ENCODE data around the gene TMEM97.
"Not testable (repeated sequence)": the region's sequence is repeated elsewhere in the genome, so short reads cannot be mapped to it uniquely, and the experiment has no call there.

TMEM97 gene

GRCh38 chr17:28318759-28319597 is at the start of gene TMEM97:
TMEM97 (plus strand) TSS chr17:28319200; CDS start chr17:28319240, 40 bp downstream.
- DNase-seq = peak; percentile 95

- DNase-seq = no peak
Observed at GRCh38 chr17:28270055-28270454, 48.9 kb upstream of the TMEM97 start.

GRCh38 chr17:28270926-28271325 is 48.1 kb upstream of the TMEM97 start:
- no peak for DNase-seq

GRCh38 chr17:28271431-28271830 is 47.6 kb upstream of the TMEM97 start:
- DNase-seq = no peak

DNA sequence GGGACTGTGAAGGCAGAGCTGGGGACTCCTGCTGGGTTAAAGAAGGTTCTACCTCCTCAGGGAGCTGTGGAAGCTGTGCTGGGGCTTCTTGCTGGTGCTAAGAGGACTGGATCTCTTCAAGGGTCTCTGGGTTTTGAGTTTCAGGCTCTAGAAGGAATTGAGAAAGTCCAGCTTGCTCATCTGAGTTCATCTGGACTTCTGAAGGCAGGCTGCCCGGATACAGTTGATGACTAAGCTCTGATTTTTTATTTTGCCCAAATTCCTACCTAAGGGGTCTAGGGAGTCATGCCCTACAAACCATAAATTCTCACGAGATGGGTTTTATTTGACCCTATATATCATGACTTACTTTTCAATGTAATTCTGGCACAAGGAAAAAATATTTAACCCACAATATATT is 46.8 kb upstream of the TMEM97 start:
- DNase-seq = no peak

DNA sequence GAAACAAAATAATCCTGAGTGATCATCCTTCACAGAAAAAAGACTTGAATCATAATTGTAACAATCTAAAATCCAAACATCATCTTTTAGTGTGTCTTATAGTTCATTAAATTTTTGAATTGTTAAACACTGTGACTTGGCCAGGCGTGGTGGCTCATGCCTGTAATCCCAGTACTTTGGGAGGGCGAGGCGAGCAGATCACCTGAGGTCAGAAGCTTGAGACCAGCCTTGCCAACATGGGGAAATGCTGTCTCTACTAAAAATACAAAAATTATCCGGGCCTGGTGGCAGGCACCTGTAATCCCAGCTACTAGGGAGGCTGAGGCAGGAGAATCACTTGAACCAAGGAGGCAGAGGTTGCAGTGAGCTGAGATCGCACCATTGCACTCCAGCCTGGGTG is 45.7 kb upstream of the TMEM97 start:
- not testable (repeated sequence) for DNase-seq

DNA sequence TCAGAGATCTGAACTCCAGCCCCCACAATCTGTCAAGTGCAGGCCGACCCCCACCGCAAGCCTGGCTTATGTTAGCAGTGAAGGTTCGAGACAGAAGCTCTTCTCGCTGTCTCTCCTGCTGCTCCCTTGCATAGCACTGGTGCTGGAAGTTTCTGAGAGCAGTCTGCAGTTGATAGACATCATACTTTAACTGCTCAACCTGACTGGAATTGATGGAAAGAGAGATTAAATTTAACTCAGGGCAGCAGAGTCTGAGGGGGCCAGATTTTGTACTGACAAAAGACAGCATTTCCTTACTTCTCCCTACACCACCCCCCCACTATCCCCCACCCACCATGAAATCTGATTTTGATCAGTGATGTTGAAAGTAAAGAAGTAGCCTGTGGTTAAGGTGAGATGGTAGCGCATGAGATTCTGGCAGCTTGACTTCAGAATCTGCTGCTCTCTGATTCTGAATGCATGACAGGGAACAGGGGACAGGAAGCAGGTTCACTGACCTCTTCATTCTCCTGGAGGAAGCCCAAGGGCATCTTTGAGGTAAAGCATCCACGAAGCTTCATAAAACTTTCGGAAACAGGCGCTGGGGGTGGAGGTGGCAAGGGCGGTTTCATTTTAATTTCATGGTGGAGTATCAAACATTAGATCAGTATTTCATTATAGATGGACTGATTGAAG is 44.3 kb upstream of the TMEM97 start:
- no peak for DNase-seq

DNA sequence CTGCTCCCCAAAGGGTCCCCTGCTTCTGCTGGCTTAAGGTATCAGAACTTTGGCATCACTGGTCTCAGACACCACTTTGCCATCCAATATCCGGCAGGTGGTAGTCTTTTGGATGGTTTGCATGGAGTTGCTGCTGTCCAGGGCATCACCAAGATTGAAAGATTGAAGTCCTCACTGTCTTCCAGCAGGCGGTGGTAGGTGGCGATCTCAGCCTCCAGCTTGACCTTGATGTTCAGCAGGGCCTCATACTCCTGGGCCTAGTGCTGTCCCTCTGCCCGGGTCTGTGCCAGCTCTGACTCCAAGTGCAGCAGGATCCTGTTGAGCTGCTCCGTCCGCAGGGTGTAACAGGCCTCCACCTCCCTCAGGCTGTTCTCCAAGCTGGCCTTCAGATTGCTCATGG is 43.0 kb upstream of the TMEM97 start:
- no peak for DNase-seq

- no peak for DNase-seq
Observed at GRCh38 chr17:28279411-28279810, 39.6 kb upstream of the TMEM97 start.

- no peak for DNase-seq
Observed at GRCh38 chr17:28280826-28281225, 38.2 kb upstream of the TMEM97 start.

DNA sequence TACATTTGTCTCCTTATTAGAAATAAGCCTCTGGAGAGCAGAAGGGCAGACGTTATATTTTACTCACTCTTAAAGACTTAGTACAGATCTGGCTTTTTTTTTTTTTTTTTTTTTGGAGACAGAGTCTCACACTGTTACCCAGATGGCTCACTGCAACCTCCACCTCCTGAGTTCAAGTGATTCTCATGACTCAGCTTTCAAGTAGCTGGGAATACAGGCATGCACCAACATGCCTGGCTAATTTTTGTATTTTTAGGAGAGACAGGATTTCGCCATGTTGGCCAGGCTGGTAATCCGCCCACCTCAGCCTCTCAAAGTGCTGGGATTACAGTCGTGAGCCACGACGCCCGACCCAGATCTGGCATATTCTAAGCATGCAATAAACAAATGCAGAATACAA is 36.4 kb upstream of the TMEM97 start:
- no peak for DNase-seq

DNA sequence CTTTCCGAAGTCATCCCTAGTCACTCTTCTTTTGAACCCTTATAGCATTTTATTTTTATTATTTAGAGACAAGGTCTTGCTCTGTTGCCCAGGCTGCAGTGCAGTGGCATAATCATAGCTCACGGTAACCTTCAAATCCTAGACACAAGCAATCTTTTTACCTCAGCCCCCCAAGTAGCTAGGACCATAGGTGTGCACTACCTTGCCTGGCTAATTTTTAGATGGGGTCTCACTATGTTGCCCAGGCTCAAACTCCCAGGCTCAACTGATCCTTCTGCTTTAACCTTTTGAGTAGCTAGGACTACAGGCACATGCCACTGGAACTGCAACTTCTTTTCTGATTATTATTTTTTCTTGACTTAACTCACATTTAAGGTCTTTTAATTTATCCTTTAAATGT is 33.0 kb upstream of the TMEM97 start:
- DNase-seq = no peak

- DNase-seq = no peak
Observed at GRCh38 chr17:28290703-28291102, 28.3 kb upstream of the TMEM97 start.

GRCh38 chr17:28291780-28292330 is 27.1 kb upstream of the TMEM97 start:
- DNase-seq = no peak

DNA sequence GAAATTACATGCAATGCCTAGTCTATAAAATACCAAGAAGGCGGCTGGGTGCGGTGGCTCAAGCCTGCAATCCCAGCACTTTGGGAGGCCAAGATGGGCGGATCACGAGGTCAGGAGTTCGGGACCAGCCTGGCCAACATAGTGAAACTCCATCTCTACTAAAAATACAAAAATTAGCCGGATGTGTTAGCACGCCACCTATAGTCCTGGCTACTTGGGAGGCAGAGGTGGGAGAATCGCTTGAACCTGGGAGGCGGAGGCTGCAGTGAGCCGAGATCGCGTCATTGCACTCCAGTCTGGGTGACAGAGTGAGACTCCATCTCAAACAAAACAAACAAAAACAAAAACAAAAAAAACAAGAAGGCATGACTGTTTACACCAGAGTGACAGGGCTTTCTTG is 26.1 kb upstream of the TMEM97 start:
- not testable (repeated sequence) for DNase-seq

DNA sequence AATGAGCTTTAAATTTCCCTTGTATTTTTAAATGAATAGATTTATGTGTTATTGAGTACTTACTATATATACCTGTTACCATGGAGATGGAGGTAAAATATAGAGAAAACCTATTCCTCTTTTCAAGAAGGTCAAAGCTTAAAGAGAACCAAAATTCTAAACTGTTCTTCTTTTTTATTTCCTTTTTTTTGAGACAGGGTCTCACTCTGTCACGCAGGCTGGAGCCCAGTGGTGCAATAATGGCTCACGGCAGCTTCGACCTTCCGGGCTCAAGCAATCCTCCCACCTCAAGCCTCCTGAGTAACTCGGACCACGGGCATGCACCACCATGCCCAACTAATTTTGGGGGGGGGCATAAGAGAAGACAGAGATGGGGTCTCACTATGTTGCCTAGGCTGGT is 25.0 kb upstream of the TMEM97 start:
- DNase-seq = no peak

- DNase-seq = no peak
Observed at GRCh38 chr17:28295677-28296578, 23.1 kb upstream of the TMEM97 start.

DNA sequence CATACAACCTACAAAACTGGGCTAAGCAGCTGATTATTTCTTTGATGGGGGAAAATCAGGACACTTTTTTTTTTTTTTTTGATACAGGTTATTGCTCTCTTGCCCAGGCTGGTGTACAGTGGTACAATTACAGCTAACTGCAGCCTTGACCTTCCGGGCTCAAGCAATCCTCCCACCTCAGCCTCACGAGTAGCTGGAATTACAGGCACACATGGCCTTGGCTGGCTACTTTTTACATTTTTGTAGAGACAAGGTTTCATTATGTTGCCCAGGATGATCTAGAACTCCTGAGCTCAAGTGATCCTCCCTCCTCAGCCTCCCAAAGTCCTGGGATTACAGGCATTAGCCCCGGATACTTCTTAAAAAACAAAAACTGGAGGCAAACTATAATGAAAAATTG is 20.6 kb upstream of the TMEM97 start:
- DNase-seq = no peak

DNA sequence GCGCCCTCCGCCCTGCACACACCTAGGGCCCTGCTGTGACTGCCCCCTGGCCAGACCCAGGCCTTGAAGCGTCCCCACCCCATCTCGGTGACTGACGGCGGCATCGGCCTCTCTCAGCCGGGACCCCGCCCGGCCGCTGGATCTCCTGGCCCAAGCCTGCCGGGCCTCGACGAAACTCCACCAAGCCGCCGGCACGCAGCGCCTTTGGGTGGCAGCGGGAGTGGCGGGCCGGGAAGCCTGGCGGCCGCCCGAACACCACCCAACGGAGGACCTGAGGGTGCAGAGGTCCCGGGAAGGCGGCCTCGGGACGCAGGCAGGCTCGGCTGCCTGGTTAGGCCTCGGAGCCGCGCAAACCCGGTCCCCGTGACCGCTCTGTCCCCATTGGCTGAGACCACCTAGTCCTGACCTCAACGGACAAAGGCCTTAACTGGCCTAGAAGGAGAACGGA is 12.0 kb upstream of the TMEM97 start:
- DNase-seq = no peak

- DNase-seq = no peak
Observed at GRCh38 chr17:28313841-28314240, 5.2 kb upstream of the TMEM97 start.

- DNase-seq = no peak
Observed at GRCh38 chr17:28315846-28316705, 2.9 kb upstream of the TMEM97 start.

Data from amniotic stem cell (primary cell).